ENCODE data around the gene ARL4A.

The ARL4A gene

DNA sequence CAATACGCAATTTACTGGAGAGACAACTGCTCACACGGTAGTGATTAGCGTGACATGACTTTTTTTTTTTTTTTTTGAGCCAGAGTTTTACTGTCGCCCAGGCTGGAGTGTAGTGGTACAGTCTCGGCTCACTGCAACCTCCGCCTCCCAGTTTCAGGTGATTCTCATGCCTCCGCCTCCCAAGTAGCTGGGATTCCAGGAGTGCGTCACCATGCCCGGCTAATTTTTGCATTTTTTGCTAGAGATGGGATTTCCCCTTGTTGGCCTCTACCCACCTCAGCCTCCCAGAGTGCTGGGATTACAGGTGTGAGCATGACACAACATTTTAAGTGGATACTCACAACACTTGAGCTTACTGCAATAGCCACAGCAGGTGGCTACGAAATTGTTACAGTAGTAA lies 11.9 kb downstream of the ARL4A start:
- DNase-seq (ENCODE audit: low read depth in 2 of 3, low spot score in 1 of 3) = no peak

DNA sequence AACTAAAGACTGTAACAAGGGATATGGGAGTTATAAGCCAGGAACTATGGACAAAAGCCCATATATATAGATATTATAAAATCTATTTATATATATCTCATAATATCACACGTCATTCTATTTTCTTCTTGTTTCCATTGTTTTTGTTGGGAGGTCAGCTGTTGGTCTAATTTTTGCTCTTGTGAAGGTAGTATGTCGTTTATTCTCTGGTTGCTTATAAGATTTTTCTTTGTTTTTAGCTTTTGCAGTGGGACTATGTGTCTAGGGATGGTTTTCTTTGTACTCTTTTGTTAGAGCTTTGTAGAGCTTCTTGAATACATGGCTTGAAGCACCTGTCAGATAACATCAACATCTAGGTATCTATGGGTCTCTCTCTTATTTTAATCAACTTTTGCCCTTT lies 14.0 kb downstream of the ARL4A start:
- no peak for DNase-seq (ENCODE audit: low read depth in 2 of 3, low spot score in 1 of 3)

DNA sequence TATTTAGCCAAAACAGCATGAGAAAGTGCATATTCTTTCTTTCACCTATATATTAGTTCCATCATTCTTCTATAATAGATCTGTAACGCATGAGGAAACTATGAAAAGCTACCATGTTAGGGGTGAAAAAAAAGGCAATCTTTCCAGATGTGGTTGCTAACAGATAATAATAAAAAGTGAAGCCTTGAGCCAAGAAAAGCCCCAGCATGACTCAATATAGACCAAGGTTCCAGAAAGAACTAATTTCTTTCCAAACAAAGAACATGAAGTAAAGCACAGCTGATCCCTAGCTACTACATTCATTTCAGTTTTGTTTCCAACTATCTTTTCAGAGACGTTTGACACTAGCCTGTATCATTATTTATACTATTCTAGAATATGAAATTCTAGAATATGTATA lies 16.4 kb downstream of the ARL4A start:
- DNase-seq (ENCODE audit: low read depth in 2 of 3, low spot score in 1 of 3) = no peak

DNA sequence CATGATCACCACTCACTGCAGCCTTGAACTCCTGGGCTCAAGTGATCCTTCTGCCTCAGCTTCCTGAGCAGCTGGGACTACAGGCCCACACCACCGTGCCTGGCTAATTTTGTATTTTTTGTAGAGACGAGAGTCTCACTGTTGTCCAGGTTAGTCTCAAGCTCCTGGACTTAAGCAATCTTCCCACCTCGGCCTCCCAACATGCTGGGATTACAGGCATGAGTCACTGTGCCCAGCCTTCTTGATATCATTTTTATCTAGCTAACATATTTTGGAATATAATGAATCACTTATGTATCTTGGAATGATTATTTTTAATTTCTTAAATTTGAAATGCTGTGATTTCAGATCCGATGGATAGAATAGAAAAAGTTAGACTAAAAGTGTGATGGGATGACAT lies 18.4 kb downstream of the ARL4A start:
- no peak for DNase-seq (ENCODE audit: low read depth in 2 of 3, low spot score in 1 of 3)

DNA sequence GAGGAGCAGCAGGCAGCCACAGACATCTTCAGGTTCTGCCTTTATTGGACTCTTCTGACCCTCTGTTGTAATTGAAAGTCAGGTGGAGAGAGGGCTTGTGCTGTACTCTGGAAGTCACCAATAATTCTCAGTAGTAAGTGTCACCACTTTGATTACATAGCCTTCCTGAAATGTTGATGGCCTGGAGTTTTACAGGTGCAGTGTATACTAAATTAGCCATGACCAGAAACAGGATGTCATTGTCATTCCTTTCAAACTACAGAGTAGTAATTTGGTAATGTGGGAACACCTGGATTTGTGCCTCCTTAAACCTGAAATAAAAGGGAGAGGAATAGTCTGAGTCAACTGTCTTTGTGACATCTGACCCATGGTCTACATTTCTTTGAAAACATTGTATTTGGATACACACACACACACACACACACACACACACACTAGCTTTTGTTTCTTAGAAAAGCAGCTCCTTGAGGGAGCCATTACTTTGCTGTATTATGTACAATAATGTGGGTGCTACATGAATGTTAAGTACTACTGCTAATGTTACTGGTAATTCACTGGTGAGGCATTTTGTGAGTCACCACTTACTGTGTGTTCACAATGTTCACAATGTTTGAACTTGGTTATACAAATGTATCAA lies 19.6 kb downstream of the ARL4A start:
- DNase-seq (ENCODE audit: low read depth in 2 of 3, low spot score in 1 of 3) = no peak

DNA sequence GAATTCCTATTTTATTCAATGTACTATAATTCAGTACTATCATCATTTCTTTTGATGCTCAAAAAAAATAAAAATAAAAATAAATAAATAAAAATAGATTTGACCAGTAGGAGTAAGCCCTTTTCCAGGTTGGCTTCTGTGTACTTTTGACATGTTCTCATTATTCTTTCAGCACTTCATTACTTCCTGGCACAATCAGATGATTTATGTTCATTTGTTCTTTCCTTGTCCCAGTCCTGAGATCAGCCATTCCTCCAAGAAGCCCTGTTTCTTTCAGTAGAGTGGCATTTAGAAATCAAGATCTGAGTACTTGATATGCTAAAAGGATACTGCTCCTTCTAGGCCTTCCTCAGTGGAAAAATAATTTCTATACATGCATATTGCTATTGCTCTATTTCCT lies 20.9 kb downstream of the ARL4A start:
- DNase-seq (ENCODE audit: low read depth in 2 of 3, low spot score in 1 of 3) = no peak

DNA sequence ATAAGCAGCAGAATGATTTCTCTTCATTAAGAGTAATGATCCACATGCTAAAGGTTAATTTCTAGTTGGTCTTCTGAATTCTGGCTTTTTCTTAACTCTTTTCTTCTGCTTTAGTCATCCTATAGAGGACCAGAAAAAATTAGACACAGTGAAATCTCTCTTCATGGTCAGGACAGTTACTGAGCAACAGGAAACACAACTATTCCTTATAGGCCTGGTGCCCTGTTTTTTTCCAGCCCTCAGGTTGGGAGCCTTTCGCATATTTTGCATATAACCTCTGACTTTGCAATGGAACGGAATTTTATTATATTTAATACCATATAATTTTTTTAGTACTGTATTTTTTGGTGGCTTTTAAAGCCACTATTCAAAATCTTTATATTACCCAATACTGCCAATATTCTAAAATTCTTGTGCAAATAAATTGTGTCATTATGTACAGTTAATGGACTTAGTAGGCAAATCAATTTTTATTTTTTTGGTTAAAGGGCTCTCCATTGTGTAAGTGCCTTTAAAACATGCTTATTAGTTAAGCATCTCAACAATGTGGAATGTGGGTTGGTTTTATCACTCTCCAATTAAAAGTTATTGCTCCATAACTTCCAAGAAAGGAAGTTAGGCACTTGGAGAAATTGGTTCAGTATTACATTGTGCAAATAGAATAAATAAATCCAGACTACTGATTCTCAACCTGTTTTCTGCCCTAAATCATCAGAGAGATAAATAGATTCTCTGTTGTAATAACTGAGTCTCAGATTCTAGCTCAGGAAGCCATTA lies 22.5 kb downstream of the ARL4A start:
- no peak for DNase-seq (ENCODE audit: low read depth in 2 of 3, low spot score in 1 of 3)

- DNase-seq (ENCODE audit: low read depth in 2 of 3, low spot score in 1 of 3) = no peak
These were observed 23.7 kb downstream of the ARL4A start for GRCh38 chr7:12711124-12711523.

- DNase-seq (ENCODE audit: low read depth in 2 of 3, low spot score in 1 of 3) = no peak
These were observed 24.8 kb downstream of the ARL4A start for GRCh38 chr7:12712236-12712635.

- no peak for DNase-seq (ENCODE audit: low read depth in 2 of 3, low spot score in 1 of 3)
These were observed 26.4 kb downstream of the ARL4A start for GRCh38 chr7:12713625-12714378.

- no peak for DNase-seq (ENCODE audit: low read depth in 2 of 3, low spot score in 1 of 3)
These were observed 26.9 kb downstream of the ARL4A start for GRCh38 chr7:12714379-12714737.

DNA sequence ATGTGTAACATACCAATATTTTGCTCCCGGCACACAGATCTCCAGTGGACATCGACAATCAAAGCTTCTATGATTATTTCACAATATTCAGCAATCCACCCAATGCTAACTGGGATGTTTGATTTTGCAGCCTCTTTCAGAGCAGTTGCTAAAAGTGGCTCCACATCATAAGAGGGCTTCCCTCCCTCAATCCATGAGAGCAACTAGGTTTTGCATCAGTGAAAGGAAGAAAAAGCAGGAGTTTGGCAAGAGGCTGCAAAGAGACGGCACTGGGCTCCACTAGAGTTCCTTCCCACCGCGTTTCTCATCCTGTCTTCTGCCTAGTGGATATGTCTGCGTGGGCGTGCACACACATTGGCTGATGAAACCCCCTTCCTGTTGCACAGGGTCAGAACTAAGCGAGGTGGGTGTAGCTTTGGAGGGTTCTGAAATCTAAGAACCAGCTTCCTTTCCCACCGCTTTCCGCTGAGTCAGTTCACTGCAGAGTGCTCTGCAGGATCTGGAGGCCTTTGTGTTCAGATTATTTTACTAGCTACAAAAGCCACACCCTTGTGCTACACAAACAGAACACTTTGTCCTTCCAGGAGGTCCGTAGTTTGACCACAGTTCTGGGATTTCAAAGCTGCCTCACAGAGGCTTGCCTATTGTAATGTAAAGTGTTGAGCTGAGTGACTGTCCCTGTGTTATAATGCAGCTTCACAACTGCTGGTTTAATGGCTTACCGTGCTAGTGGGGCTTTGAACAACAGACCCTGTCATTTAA lies 28.1 kb downstream of the ARL4A start:
- DNase-seq (ENCODE audit: low read depth in 2 of 3, low spot score in 1 of 3) = peak in 1 of 3 donors; percentile 0

DNA sequence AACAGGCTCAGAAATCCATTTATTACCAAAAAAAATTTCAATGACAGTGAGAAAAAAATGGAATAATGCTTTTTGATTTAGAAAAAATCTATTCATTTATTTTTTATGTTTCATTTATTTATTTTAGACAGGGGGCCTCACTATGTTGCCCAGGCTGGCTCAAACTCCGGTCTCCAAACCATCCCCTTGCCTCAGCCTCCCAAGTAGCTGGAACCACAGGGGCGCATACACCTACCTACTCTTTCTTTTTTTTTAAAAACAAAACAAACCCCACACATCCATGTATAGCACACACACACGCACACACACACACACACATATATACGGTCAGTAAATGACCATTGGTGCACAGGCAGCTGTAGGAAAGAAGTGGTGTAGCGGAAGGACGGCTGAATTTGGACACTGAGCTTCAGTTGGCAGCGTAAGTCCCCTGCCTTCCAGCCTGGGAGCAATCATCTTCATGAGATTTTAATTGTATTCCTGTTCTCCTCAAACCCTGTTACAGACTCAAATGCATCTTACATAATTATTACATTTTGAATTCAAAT lies 28.8 kb downstream of the ARL4A start:
- DNase-seq (ENCODE audit: low read depth in 2 of 3, low spot score in 1 of 3) = no peak

GRCh38 chr7:12716722-12717121 lies 29.3 kb downstream of the ARL4A start:
- no peak for DNase-seq (ENCODE audit: low read depth in 2 of 3, low spot score in 1 of 3)

DNA sequence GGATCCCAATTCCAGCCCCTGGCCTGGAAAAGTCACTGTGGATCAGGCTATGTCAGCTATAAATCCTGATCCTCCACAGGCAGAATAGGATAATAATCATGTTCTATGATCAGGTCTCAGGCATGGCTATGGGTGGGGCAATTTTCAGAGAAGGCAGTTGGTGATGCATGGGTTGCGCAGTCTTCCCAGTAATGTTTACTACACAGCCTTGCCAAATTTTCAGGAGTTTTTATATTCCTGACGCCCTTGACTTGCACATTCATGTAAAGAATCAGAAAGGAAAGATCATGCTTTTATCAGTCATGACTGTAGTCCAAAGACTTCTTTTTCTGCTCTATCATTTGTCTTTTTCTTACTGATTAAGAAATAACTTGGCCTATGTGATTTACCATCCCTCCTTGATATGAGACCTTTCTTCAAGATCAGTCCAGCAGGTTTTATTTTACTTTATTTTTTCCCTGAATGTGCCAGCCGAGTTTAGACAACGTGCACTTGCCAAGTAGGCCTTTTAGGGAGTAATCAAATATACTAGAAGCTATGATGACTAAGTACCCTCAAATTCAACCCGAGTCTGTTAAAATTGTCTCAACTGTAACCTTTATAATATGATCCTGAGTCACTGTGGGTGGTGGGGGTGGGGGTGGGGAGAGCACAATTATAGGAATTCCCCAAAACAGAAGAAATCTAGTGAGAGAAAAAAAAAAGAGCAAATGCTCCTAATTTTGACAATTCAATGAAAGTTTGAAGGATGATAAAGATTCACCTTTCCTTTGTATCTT lies 31.9 kb downstream of the ARL4A start:
- DNase-seq (ENCODE audit: low read depth in 2 of 3, low spot score in 1 of 3) = no peak

DNA sequence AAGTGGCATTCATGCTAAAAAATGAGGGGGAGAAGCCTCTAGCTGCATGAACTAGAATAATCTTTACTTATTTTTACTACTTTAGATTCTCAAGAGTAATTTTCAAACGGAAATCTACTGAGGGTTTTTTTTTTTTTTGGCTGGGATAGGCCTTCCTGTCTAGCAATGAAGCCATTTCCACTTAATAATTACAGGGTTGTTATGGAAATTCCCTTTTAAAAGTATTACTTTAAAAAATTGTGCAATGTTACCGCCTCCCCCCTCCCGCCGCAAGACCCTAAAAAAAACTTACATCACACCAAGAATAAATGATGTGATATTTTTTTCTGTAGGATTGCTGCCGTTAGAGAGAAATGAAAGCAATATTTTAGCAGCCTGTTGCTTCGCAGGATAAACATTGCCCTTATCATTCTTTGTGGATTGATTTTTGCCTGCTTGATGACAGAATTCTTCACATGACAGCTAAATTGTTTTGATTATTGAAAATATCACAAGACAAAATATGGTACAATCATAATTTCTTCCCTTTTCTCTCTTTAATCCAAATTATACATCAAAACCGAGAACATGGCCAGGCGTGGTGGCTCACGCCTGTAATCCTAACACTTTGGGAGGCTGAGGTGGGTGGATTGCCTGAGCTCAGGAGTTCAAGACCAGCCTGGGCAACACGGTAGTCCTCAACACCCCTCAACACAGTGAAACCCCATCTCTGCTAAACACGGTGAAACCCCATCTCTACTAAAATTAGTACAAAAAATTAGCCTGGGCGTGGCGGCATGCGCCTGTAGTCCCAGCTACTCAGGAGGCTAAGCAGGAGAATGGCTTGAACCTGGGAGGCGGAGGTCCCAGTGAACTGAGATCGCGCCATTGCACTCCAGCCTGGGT lies 32.8 kb downstream of the ARL4A start:
- DNase-seq (ENCODE audit: low read depth in 2 of 3, low spot score in 1 of 3) = no peak

DNA sequence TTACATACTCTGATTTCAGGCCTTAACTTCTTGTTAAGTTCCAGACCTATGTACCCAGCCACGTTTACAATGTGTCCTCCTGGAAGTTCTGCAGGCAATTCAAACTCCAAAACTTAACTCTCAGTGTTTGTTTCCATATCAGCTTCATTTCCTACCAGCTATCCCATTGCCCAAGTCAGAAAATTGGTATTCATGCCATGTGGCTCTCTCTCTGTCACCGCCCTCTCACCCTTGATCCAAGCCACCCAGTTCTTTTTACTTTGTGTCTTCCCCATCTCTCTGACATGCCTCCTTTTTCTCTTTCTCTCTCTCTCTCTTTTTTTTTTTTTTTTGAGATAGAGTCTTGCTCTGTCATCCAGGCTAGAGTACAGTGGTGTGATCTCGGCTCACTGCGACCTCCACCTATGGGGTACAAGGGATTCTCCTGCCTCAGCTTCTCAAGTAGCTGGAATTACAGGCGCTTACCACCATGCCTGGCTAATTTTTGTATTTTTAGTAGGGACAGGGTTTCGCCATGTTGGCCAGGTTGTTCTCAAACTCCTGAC lies 33.9 kb downstream of the ARL4A start:
- DNase-seq (ENCODE audit: low read depth in 2 of 3, low spot score in 1 of 3) = no peak

DNA sequence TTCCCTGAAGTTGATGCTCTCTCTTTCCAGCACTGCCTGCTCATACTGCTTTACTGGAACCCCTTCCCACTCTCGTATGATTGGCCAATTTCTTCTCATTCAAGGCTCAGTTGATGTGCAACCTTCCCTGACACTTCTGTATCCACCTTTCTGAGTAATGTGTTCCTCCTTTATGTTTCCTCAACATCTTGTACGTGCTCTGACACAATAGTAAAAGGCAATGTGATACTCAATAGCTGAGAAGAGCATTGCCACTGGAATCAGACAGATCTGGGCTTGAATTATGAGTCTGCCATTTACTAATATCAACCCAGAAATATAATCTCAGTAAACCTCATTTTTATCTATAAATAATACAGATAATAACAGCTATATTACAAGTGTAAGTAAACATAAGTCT lies 34.7 kb downstream of the ARL4A start:
- no peak for DNase-seq (ENCODE audit: low read depth in 2 of 3, low spot score in 1 of 3)
